ENCODE measurements around the gene MAFG. TPM values are rescaled to one million over a fixed set of nuclear protein-coding genes. Genes with fewer than 3 reads are reported as not detected.
A peak's percentile ranks its signal among the peaks of the same experiment; 100 is the strongest.

The MAFG gene
- total RNA-seq, 1 experiment from 2014 or later, result 31.4 TPM

DNA sequence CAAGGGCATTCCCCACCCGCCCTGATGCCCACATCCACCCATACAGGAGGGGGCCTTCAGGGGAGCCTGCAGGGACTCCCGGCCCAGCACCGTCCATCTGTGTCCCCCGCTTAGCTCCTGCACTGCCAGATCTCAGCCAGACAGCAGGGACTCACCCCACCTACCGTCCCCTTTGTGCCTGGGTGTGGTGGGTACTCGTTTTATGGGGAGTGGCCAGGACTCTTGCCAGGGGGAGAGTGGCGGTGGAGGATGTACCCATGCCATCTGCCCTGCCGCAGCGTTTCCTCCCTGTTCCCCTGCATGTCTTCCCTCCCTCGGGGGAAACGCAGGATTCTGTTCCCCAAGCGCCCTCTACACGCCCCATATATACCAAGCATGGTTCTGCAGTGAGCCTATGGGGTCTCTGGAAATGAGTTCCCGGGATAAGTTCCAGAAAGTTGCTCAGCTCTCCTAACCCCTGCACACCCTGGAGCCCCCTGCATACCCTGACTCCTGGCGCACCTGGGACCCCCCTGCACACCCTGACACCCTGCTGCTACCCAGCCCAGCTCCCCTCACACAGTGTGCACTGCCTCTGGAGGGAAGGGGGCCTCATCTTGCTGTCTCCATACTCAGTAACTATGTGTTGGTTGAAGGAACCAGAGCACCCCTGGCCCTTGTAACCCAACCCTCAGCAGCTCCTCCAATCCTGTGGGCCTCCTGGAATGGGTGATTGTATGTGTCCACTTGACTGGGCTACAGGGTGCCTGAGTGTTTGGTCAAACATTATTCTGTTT lies 4.2 kb upstream of the MAFG start:
- Histone ChIP-seq H2BK5ac (ENCODE audit: insufficient read length, low read length) (no peak overlapping the region), H3K4me1 (ENCODE audit: insufficient read depth, low read length) (no peaks in the 10 kb centered on the region), H2BK15ac (ENCODE audit: low read depth, low read length) (no peak overlapping the region), H3T11ph (ENCODE audit: low read length) (no peak overlapping the region), H3K27me3 (ENCODE audit: insufficient read depth, low read length) (no peaks in the 10 kb centered on the region; the same call in 1 of the 2 replicates), H3K4ac (ENCODE audit: low read depth, low read length) (no peak overlapping the region), H3K27ac (ENCODE audit: insufficient read length, low read depth, low read length) (no peak overlapping the region), H4K91ac (ENCODE audit: insufficient read length, low read depth, low read length) (no peak overlapping the region), H4K5ac (ENCODE audit: insufficient read length, low read depth, low read length) (no peak overlapping the region), H3K23me2 (ENCODE audit: insufficient read length, low read depth, low read length, poor library complexity, severe bottlenecking) (peaks cover 5% of the 10 kb centered on the region), H3K79me2 (ENCODE audit: insufficient read depth, low read length) (peaks cover 2% of the 10 kb centered on the region; the same call in 1 of the 2 replicates), H3K79me1 (ENCODE audit: insufficient read depth, low read depth, low read length, poor library complexity, severe bottlenecking) (peaks cover 3% of the 10 kb centered on the region), H2BK12ac (ENCODE audit: insufficient read length, low read depth, low read length) (no peak overlapping the region), H2AK5ac (ENCODE audit: insufficient read length, low read length) (no peak overlapping the region), H3K4me2 (ENCODE audit: insufficient read depth, insufficient read length, low read length) (no peak overlapping the region), H2AFZ (ENCODE audit: low read length) (no peak overlapping the region), H3K56ac (ENCODE audit: insufficient read length, low read depth, low read length) (no peak overlapping the region), H3K9me3 (ENCODE audit: control insufficient read depth, low read depth, low read length) (no peaks in the 10 kb centered on the region), H2BK120ac (ENCODE audit: low read depth, low read length, poor library complexity, severe bottlenecking) (no peak overlapping the region), H4K8ac (replicated peaks; ENCODE audit: insufficient read length, low read depth, low read length) (no peak overlapping the region), H4K20me1 (ENCODE audit: control insufficient read depth, insufficient read depth, insufficient read length) (peaks cover 4% of the 10 kb centered on the region), H3K14ac (ENCODE audit: insufficient read depth, low read length) (no peak overlapping the region), H3K23ac (ENCODE audit: insufficient read length, low read depth, low read length) (no peak overlapping the region), H3K18ac (ENCODE audit: insufficient read length, low read depth, low read length) (no peak overlapping the region), H3K9ac (ENCODE audit: extremely low read depth, insufficient read length, low read length) (no peak overlapping the region), H2BK20ac (ENCODE audit: low read depth, low read length, poor library complexity, severe bottlenecking) (no peak overlapping the region)
- DNase-seq, result no peak
- Mint-ChIP-seq H3K4me3 (peak overlapping the region in 1 of 2 experiments; percentile 26; a peak in 2 of 5 replicates), H3K27ac (peak overlapping the region in 1 of 3 experiments; percentile 89; a peak in 2 of 7 replicates), H3K9me3 (no peaks in the 10 kb centered on the region), H3K27me3 (ENCODE audit: low read depth) (peaks cover 20% of the 10 kb centered on the region), H3K36me3 (ENCODE audit: insufficient read depth in 1 of 3, low read depth in 3 of 3) (peaks cover 3 to 32% (median 21%) of the 10 kb centered on the region in 3 experiments; a peak in 6 of 7 replicates), H3K4me1 (peaks cover 2 to 15% of the 10 kb centered on the region in 2 experiments; a peak in 3 of 4 replicates)
- TF ChIP-seq, protein P1, sequence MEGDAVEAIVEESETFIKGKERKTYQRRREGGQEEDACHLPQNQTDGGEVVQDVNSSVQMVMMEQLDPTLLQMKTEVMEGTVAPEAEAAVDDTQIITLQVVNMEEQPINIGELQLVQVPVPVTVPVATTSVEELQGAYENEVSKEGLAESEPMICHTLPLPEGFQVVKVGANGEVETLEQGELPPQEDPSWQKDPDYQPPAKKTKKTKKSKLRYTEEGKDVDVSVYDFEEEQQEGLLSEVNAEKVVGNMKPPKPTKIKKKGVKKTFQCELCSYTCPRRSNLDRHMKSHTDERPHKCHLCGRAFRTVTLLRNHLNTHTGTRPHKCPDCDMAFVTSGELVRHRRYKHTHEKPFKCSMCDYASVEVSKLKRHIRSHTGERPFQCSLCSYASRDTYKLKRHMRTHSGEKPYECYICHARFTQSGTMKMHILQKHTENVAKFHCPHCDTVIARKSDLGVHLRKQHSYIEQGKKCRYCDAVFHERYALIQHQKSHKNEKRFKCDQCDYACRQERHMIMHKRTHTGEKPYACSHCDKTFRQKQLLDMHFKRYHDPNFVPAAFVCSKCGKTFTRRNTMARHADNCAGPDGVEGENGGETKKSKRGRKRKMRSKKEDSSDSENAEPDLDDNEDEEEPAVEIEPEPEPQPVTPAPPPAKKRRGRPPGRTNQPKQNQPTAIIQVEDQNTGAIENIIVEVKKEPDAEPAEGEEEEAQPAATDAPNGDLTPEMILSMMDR (conservative IDR thresholded peaks at IDR 0.05), result no peak
- WGBS (ENCODE audit: extremely low coverage, insufficient read length, low lambda C conversion rate), result no CpG with 5 or more reads among the region's 15 CpGs

Data from H9 (cell line).